ENCODE results near the gene CYFIP1. TPM values are rescaled to one million over a fixed set of nuclear protein-coding genes. Genes with fewer than 3 reads are reported as not detected.

Gene CYFIP1
- total and polyA plus RNA-seq, 11 donors: 7.6 to 111 (median 32.8) TPM

DNA sequence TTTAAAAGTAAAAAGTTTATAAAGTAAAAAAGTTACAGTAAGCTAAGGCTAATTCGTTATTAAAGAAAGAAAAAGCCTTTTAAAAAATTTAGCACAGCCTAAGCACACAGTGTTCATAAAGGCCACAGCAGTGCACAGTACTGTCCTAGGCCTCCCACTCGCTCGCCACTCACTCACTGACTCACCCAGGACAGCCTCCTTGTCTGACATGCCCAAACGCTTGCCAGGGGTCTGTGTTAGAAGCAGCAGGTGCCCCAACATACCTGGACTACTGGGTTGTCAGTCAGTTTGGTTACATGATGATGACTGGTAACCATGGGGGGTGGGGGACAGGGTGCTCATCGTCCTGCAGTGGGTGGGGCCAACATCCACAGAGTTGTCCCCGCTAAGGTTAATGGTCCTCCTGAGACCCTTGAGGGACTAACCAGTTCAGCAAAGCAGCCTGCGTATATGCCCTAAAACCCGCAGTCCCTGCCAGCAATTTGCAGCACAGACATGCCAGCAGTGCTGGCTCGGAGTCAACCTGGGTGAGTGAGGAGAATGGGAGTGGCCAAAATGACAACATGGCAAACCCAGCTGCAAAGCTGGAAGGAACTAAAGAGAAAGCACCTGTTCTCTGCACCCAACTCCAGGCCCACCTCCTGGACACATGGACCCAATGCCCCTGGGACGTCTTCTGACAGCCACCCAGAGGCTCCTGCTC is 49.2 kb downstream of the CYFIP1 start:
- peak overlapping the region in 3 of 12 donors; percentile 10 to 29 (median 25) for H3K27ac ChIP-seq
- ATAC-seq: peak; percentile 66 to 85 (median 83)

DNA sequence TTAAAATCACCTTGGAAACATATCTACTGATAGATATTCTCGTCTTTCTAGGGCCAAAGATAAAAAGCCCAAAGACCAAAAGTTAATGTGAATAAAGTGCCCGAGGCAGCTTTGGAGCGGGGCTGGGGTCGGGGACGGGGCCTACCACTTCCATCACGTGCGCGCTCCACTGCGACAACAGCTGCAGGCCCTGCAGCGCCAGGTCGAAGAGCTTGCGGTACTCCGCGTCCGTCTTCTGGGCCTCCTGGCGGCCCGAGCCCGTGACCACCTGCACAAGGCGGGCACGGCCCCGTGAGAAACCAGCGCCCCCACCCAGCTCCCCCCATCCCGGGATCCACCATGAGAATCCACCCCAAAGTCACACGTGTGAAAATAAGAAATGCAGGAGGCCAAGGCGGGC is 52.4 kb downstream of the CYFIP1 start:
- peaks cover 0 to 91% (median 82%) of the 10 kb centered on the region in 9 donors for H3K36me3 ChIP-seq

More for the DNA sequence above, 49.2 kb downstream of the CYFIP1 start:
- TF ChIP-seq, protein P1, sequence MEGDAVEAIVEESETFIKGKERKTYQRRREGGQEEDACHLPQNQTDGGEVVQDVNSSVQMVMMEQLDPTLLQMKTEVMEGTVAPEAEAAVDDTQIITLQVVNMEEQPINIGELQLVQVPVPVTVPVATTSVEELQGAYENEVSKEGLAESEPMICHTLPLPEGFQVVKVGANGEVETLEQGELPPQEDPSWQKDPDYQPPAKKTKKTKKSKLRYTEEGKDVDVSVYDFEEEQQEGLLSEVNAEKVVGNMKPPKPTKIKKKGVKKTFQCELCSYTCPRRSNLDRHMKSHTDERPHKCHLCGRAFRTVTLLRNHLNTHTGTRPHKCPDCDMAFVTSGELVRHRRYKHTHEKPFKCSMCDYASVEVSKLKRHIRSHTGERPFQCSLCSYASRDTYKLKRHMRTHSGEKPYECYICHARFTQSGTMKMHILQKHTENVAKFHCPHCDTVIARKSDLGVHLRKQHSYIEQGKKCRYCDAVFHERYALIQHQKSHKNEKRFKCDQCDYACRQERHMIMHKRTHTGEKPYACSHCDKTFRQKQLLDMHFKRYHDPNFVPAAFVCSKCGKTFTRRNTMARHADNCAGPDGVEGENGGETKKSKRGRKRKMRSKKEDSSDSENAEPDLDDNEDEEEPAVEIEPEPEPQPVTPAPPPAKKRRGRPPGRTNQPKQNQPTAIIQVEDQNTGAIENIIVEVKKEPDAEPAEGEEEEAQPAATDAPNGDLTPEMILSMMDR (IDR thresholded peaks at IDR 0.05): no peak
- TF ChIP-seq POLR2A (IDR thresholded peaks at IDR 0.05): no peak
- Histone ChIP-seq H3K36me3 (peaks cover 0 to 87% (median 76%) of the 10 kb centered on the region in 9 donors), H3K27me3 (no peaks in the 10 kb centered on the region), H3K4me1 (peaks cover 0 to 8% (median 0%) of the 10 kb centered on the region in 12 donors), H3K9me3 (no peaks in the 10 kb centered on the region), H3K4me3 (no peak overlapping the region)
- WGBS, 4 donors: 51 to 65% (median 60%) methylated on average over 9 to 10 of the region's 10 CpGs
- peak; percentile 49 to 74 (median 59) for DNase-seq
- intact Hi-C loops (cut with DNase I): no loop called here

DNA sequence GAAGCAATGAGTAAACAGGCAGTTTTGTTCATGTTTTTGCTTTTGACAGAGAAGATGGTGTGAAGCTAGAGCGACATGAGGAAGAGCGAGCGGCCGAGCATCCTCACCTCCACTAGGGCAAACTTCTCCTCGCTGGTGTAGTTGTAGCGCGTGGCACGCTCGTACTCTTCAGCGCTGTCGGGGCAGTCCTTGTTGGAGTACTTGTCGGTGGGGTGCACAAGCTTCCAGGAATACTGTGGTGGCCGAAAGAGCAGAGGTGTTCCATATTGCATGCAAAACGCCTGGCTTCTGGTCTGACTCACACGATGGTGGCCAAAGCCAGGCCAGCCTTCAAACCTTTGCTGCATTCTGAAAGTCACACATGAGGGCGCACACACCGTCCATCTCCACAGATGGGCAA is 54.3 kb downstream of the CYFIP1 start:
- ATAC-seq: no peak
- Histone ChIP-seq H3K4me3 (no peak overlapping the region), H3K4me1 (peaks cover 0 to 3% (median 0%) of the 10 kb centered on the region in 12 donors), H3K9me3 (no peaks in the 10 kb centered on the region), H3K36me3 (peaks cover 0 to 90% (median 71%) of the 10 kb centered on the region in 9 donors), H3K27me3 (no peaks in the 10 kb centered on the region), H3K27ac (no peak overlapping the region)
- DNase-seq: peak in 1 of 5 donors; percentile 36
- intact Hi-C loops (cut with DNase I): no loop called here
- TF ChIP-seq, protein P1 (IDR thresholded peaks at IDR 0.05): no peak
- TF ChIP-seq POLR2A (IDR thresholded peaks at IDR 0.05): no peak
- WGBS, 4 donors: 93 to 96% (median 94%) methylated on average over 16 to 17 of the region's 17 CpGs

More for the DNA sequence above, 52.4 kb downstream of the CYFIP1 start:
- Histone ChIP-seq H3K27ac (no peak overlapping the region), H3K27me3 (no peaks in the 10 kb centered on the region), H3K9me3 (no peaks in the 10 kb centered on the region), H3K4me1 (peaks cover 0 to 8% (median 0%) of the 10 kb centered on the region in 12 donors), H3K4me3 (no peak overlapping the region)
- DNase-seq (no peak), ATAC-seq (no peak)
- TF ChIP-seq POLR2A (IDR thresholded peaks at IDR 0.05): no peak
- TF ChIP-seq, protein P1 (IDR thresholded peaks at IDR 0.05): no peak
- WGBS, 4 donors: 93 to 97% (median 96%) methylated on average over 25 of the region's 25 CpGs
- intact Hi-C loops (cut with DNase I): no loop called here

DNA sequence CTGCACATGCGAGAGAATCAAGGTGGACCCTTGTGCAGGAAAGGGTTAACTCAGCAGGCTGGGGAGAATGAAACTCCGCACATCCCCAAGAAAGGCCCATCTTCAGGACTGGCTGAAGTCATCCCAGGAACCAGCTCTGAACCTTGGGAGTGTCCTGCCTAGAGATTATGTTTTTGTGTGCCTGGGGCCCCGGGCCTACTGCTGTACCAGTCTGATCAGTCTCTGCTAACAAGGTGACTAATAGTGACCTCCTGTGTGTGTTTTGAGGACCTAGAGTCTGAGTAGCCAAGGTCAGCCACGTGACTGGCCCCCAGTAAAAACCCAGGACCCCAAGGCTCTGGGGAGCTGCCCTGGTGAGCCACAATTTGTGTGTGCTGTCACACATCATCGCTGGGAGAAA is 58.2 kb downstream of the CYFIP1 start:
- no peak for TF ChIP-seq POLR2A (IDR thresholded peaks at IDR 0.05)
- TF ChIP-seq, protein P1 (IDR thresholded peaks at IDR 0.05): no peak
- no peaks in the 10 kb centered on the region for H3K4me1 ChIP-seq
- H3K27ac ChIP-seq: no peak overlapping the region
- no peak for DNase-seq
- H3K36me3 ChIP-seq: peaks cover 0 to 99% (median 78%) of the 10 kb centered on the region in 9 donors
- 88 to 96% (median 94%) methylated on average over 5 of the region's 5 CpGs for WGBS, 4 donors
- no peak overlapping the region for H3K4me3 ChIP-seq
- intact Hi-C loops (cut with DNase I): no loop called here
- no peaks in the 10 kb centered on the region for H3K27me3 ChIP-seq
- H3K9me3 ChIP-seq: no peaks in the 10 kb centered on the region
- ATAC-seq: no peak

All from heart left ventricle (tissue), 16 donors.